ENCODE measurements around the gene SLC44A1.

Gene SLC44A1

GRCh38 chr9:105396901-105397300 lies 152.4 kb downstream of the SLC44A1 start:
- no peak for DNase-seq

GRCh38 chr9:105399117-105399516 lies 154.7 kb downstream of the SLC44A1 start:
- DNase-seq: no peak

GRCh38 chr9:105401651-105402050 lies 157.2 kb downstream of the SLC44A1 start:
- no peak for DNase-seq

- DNase-seq: no peak
These were observed 159.2 kb downstream of the SLC44A1 start for GRCh38 chr9:105403552-105404248.

GRCh38 chr9:105405514-105406131 lies 161.2 kb downstream of the SLC44A1 start:
- DNase-seq: peak; percentile 64

GRCh38 chr9:105406369-105406768 lies 161.9 kb downstream of the SLC44A1 start:
- DNase-seq: no peak

GRCh38 chr9:105413525-105413924 lies 169.1 kb downstream of the SLC44A1 start:
- no peak for DNase-seq

- peak; percentile 41 for DNase-seq
These were observed 170.7 kb downstream of the SLC44A1 start for GRCh38 chr9:105414947-105415661.

- DNase-seq: no peak
These were observed 171.2 kb downstream of the SLC44A1 start for GRCh38 chr9:105415662-105415980.

GRCh38 chr9:105416840-105417239 lies 172.4 kb downstream of the SLC44A1 start:
- DNase-seq: no peak

GRCh38 chr9:105418588-105419500 lies 174.4 kb downstream of the SLC44A1 start:
- DNase-seq: no peak

- DNase-seq: no peak
These were observed 175.6 kb downstream of the SLC44A1 start for GRCh38 chr9:105419816-105420597.

GRCh38 chr9:105421154-105421553 lies 176.7 kb downstream of the SLC44A1 start:
- no peak for DNase-seq

- DNase-seq: no peak
These were observed 177.4 kb downstream of the SLC44A1 start for GRCh38 chr9:105421864-105422263.

GRCh38 chr9:105425816-105426433 lies 181.5 kb downstream of the SLC44A1 start:
- no peak for DNase-seq

- DNase-seq: no peak
These were observed 182.2 kb downstream of the SLC44A1 start for GRCh38 chr9:105426657-105427056.

GRCh38 chr9:105431424-105432246 lies 187.2 kb downstream of the SLC44A1 start:
- no peak for DNase-seq

GRCh38 chr9:105432247-105432842 lies 187.9 kb downstream of the SLC44A1 start:
- DNase-seq: no peak

- no peak for DNase-seq
These were observed 191.0 kb downstream of the SLC44A1 start for GRCh38 chr9:105435453-105435852.

GRCh38 chr9:105436783-105437182 lies 192.3 kb downstream of the SLC44A1 start:
- DNase-seq: no peak

All from stimulated activated CD4-positive, alpha-beta T cell treated with anti-CD3 and anti-CD28 coated beads, Interleukin-1b, Interleukin-23, amount 100 ng/mL, for 48 hours (primary cell).